GM12873 (cell line): ENCODE measurements around the gene BNIP5.

Source experiments
- CTCF ChIP-seq: IDR thresholded peaks from 2 replicates; pipeline ENCODE4 v1.5.1; 2012; ENCODE audit warnings: low read depth, mild to moderate bottlenecking, moderate library complexity, low read length, control low read depth; ENCODE audit not compliant: insufficient read depth; ENCODE audit errors: missing control alignments

The BNIP5 gene

GRCh38 chr6:36331381-36331780 lies 5.3 kb downstream of the BNIP5 start:
- no peak for TF ChIP-seq CTCF

GRCh38 chr6:36330366-36330765 lies 6.3 kb downstream of the BNIP5 start:
- no peak for TF ChIP-seq CTCF

- TF ChIP-seq CTCF = no peak
Observed at GRCh38 chr6:36329798-36330291, 6.8 kb downstream of the BNIP5 start.

- no peak for TF ChIP-seq CTCF
Observed at GRCh38 chr6:36328600-36328999, 8.1 kb downstream of the BNIP5 start.

- no peak for TF ChIP-seq CTCF
Observed at GRCh38 chr6:36327919-36328236, 8.8 kb downstream of the BNIP5 start.

- TF ChIP-seq CTCF = no peak
Observed at GRCh38 chr6:36327226-36327918, 9.3 kb downstream of the BNIP5 start.

GRCh38 chr6:36326356-36326995 lies 10.2 kb downstream of the BNIP5 start:
- TF ChIP-seq CTCF = no peak
